Vagina (tissue), 2 donors: ENCODE measurements around the gene RNASE13.
"Not testable (repeated sequence)": the region's sequence is repeated elsewhere in the genome, so short reads cannot be mapped to it uniquely, and the experiment has no call there.

Experiments used
- POLR2A ChIP-seq, 2 donors: fragments of 450-650 bp; IDR thresholded peaks; one replicate each; pipeline ENCODE4 v1.6.1; 2017; ENCODE audit warnings: antibody characterized with exemption in 2 of 2, mild to moderate bottlenecking in 2 of 2, moderate library complexity in 2 of 2
- POLR2AphosphoS5 ChIP-seq, 2 donors: sonication (generic); formaldehyde crosslinking; IDR thresholded peaks; one replicate each; pipeline ENCODE4 v1.9.0; 2017; ENCODE audit warnings: antibody characterized with exemption in 2 of 2, mild to moderate bottlenecking in 2 of 2, low read depth in 1 of 2; ENCODE audit not compliant: insufficient read depth in 1 of 2
- TF ChIP-seq, protein P1 (sequence below), 3 experiments: fragments of 450-650 bp in 2 of 3; fragments of 200-600 bp in 1 of 3; sonication (generic) in 1 of 3; IDR thresholded peaks; one replicate each; pipeline ENCODE4 v1.5.1; 2017 to 2019; ENCODE audit warnings: antibody characterized with exemption in 3 of 3, mild to moderate bottlenecking in 2 of 3, moderate library complexity in 2 of 3

GRCh38 chr14:21009721-21010120 lies 24.9 kb downstream of the RNASE13 start:
- TF ChIP-seq, protein P1, sequence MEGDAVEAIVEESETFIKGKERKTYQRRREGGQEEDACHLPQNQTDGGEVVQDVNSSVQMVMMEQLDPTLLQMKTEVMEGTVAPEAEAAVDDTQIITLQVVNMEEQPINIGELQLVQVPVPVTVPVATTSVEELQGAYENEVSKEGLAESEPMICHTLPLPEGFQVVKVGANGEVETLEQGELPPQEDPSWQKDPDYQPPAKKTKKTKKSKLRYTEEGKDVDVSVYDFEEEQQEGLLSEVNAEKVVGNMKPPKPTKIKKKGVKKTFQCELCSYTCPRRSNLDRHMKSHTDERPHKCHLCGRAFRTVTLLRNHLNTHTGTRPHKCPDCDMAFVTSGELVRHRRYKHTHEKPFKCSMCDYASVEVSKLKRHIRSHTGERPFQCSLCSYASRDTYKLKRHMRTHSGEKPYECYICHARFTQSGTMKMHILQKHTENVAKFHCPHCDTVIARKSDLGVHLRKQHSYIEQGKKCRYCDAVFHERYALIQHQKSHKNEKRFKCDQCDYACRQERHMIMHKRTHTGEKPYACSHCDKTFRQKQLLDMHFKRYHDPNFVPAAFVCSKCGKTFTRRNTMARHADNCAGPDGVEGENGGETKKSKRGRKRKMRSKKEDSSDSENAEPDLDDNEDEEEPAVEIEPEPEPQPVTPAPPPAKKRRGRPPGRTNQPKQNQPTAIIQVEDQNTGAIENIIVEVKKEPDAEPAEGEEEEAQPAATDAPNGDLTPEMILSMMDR (IDR thresholded peaks at IDR 0.05) = not testable (repeated sequence)
- not testable (repeated sequence) for TF ChIP-seq POLR2A (IDR thresholded peaks at IDR 0.05); POLR2AphosphoS5 (IDR thresholded peaks at IDR 0.05; ENCODE audit: insufficient read depth in 1 of 2, low read depth in 1 of 2)
